RWPE2 (cell line): ENCODE measurements around the gene ETNPPL.

Source experiments
- ATAC-seq: fragments of 200-7000 bp; cut with Tn5 transposase; 3 replicates; pipeline ENCODE4 v1.9.1; 2021; ENCODE audit warnings: low read depth
- DNase-seq: peaks from one replicate; pipeline ENCODE4 v3.0.0-alpha.2; 2020; ENCODE audit warnings: low spot score
- H3K27ac ChIP-seq: fragments of 450-650 bp; 2 replicates; pipeline ENCODE4 v1.5.1; 2017; ENCODE audit warnings: mild to moderate bottlenecking; ENCODE audit not compliant: poor library complexity, severe bottlenecking
- H3K27me3 ChIP-seq: fragments of 250-450 bp; sonication (Bioruptor Pico); 2 replicates; pipeline ENCODE4 v1.5.1; 2021; ENCODE audit warnings: mild to moderate bottlenecking, moderate library complexity; ENCODE audit not compliant: insufficient read depth, poor library complexity, severe bottlenecking
- H3K36me3 ChIP-seq: fragments of 250-450 bp; sonication (Bioruptor Pico); 2 replicates; pipeline ENCODE4 v1.5.1; 2020; ENCODE audit warnings: low read depth, mild to moderate bottlenecking, moderate library complexity
- H3K4me1 ChIP-seq: fragments of 250-450 bp; sonication (Bioruptor Pico); 2 replicates; pipeline ENCODE4 v1.5.1; 2021; ENCODE audit warnings: mild to moderate bottlenecking, moderate library complexity; ENCODE audit not compliant: insufficient read depth, poor library complexity, severe bottlenecking
- H3K4me3 ChIP-seq: fragments of 250-450 bp; sonication (Bioruptor Pico); 2 replicates; pipeline ENCODE4 v1.5.1; 2021; ENCODE audit warnings: mild to moderate bottlenecking, moderate library complexity; ENCODE audit not compliant: severe bottlenecking
- H3K9me3 ChIP-seq: fragments of 250-450 bp; sonication (Bioruptor Pico); 2 replicates; pipeline ENCODE4 v1.5.1; 2021; ENCODE audit warnings: mild to moderate bottlenecking, moderate library complexity; ENCODE audit not compliant: severe bottlenecking
- TF ChIP-seq, protein P1 (sequence below): fragments of 450-650 bp; IDR thresholded peaks from one replicate; pipeline ENCODE4 v1.5.1; 2017; ENCODE audit warnings: mild to moderate bottlenecking, moderate library complexity; ENCODE audit not compliant: poor library complexity, severe bottlenecking

The ETNPPL gene

DNA sequence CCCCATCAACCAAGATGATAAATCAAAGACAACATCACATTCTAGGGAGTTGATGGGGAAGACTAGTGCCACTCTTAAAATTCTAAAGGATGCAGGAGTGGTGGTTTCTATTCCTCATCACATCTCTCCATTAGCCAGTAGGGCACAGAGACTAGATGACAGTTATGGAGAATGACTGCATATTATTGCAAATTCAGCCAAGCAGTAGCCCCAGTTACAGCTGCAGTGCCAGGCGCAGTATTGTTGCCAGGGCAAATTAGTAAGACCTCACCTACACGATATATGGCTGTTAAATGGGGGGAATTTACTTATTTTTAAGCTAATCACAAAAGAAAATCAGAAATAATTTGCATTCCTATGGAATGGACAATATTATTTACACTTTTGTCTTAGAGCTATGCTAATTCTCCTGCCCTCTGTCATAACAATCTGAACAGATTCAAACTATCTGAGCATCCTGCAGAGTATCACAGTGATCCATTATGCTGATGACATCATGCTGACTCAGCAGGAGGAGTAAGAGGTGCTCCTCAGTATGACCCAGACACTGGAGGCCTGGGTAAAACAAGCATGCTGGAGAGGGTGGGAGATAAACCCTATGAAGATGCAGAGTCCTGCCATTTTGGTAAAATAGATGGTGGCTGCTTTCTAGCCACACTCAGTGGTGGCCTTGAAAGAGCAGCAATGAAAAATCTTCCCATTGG is 24.7 kb downstream of the ETNPPL start:
- Histone ChIP-seq H3K27me3 (no peaks in the 10 kb centered on the region), H3K9me3 (no peaks in the 10 kb centered on the region), H3K4me1 (no peaks in the 10 kb centered on the region), H3K27ac (no peak overlapping the region), H3K4me3 (no peak overlapping the region), H3K36me3 (no peaks in the 10 kb centered on the region)
- TF ChIP-seq, protein P1, sequence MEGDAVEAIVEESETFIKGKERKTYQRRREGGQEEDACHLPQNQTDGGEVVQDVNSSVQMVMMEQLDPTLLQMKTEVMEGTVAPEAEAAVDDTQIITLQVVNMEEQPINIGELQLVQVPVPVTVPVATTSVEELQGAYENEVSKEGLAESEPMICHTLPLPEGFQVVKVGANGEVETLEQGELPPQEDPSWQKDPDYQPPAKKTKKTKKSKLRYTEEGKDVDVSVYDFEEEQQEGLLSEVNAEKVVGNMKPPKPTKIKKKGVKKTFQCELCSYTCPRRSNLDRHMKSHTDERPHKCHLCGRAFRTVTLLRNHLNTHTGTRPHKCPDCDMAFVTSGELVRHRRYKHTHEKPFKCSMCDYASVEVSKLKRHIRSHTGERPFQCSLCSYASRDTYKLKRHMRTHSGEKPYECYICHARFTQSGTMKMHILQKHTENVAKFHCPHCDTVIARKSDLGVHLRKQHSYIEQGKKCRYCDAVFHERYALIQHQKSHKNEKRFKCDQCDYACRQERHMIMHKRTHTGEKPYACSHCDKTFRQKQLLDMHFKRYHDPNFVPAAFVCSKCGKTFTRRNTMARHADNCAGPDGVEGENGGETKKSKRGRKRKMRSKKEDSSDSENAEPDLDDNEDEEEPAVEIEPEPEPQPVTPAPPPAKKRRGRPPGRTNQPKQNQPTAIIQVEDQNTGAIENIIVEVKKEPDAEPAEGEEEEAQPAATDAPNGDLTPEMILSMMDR = no peak
- DNase-seq (no peak), ATAC-seq (peak; percentile 57; the same call in 2 of the 3 replicates)

DNA sequence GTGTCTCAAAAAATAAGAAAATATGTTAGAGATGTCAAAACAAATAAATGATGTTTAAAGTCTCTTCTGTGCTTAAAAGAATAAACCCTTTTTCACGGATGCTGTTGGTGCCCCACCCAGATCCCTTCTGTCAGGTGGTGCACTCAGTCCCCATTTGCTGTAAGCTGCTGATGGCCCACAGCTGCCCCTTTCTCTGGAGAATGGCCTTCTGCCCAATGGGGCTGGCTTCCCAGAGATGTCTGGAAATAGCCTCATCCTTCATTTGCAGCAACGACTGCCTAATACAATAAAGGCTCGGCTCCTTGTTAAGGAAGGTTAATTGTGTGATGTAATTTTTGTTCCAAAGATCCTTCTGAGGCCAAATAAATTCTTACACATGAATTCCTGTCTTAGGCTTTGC is 31.8 kb downstream of the ETNPPL start:
- Histone ChIP-seq H3K9me3 (no peaks in the 10 kb centered on the region), H3K4me3 (no peak overlapping the region), H3K27ac (no peak overlapping the region), H3K4me1 (no peaks in the 10 kb centered on the region), H3K27me3 (no peaks in the 10 kb centered on the region), H3K36me3 (no peaks in the 10 kb centered on the region)
- no peak for DNase-seq
- TF ChIP-seq, protein P1 = no peak
- ATAC-seq = no peak

DNA sequence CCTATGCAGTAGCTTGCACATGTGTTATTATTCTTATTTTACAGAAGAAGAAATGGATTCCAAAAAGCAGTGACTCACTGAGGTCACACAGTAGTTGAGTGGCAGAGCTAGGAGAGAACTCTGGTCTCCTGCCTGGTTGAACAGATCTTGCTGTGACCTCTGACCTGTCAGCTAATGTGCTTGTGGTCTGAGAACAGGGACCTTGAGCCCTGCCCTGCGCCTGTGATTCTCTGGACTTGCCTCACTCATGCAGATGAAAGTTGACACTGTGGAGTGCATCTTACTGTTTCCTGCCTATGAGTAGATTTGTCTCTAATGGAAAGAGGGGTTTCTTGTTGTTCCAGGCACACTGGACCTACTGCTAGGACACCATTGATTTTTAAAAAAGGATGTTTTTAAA is 32.3 kb downstream of the ETNPPL start:
- ATAC-seq (no peak), DNase-seq (no peak)
- TF ChIP-seq, protein P1 = no peak
- H3K4me3 ChIP-seq = no peak overlapping the region
- H3K27me3 ChIP-seq = no peaks in the 10 kb centered on the region
- H3K9me3 ChIP-seq = no peaks in the 10 kb centered on the region
- no peaks in the 10 kb centered on the region for H3K4me1 ChIP-seq
- no peak overlapping the region for H3K27ac ChIP-seq
- H3K36me3 ChIP-seq = no peaks in the 10 kb centered on the region

DNA sequence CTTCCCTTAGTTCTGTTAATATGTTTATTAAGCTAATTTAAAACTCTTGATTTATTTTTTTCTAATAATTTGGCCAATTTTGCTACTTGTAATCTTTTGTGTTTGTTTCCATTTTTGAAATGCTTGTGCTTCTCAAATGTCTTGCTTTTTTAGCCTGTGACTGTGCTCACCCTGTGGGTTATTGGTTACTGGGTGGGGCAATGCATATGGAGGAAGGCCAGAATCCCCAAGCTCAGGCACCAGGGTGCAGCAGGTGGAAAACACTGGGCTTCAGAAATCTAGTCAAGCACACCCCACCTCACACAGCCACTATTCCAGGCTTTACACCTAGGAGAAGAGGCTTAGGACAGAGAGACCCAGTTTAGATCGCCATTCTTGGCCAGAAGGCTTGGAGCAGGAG is 33.1 kb downstream of the ETNPPL start:
- Histone ChIP-seq H3K9me3 (peaks cover 7% of the 10 kb centered on the region), H3K27me3 (no peaks in the 10 kb centered on the region), H3K36me3 (no peaks in the 10 kb centered on the region), H3K4me3 (no peak overlapping the region), H3K27ac (no peak overlapping the region), H3K4me1 (no peaks in the 10 kb centered on the region)
- TF ChIP-seq, protein P1 = no peak
- no peak for ATAC-seq
- no peak for DNase-seq

DNA sequence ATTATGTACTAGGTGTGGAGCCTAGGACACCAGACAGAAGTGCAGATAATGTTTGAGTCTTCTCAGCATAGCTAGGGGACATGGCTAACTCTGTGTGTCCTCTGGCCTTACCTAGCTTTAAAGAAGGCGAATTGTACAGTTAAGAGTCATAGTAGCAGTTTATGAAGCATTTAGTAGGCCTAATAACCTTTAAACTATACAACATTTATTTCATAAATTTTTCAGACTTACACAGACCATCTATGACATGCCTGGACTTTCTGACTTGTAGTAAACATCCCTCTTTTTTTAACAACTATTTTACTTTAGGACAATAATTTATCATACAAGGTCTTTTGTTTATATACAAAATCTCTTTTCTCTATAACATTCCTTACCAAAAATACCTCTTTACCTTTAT is 37.4 kb downstream of the ETNPPL start:
- no peaks in the 10 kb centered on the region for H3K27me3 ChIP-seq
- H3K4me1 ChIP-seq = no peaks in the 10 kb centered on the region
- no peaks in the 10 kb centered on the region for H3K36me3 ChIP-seq
- H3K9me3 ChIP-seq = peaks cover 11% of the 10 kb centered on the region
- DNase-seq = no peak
- no peak for ATAC-seq
- H3K4me3 ChIP-seq = no peak overlapping the region
- H3K27ac ChIP-seq = no peak overlapping the region
- TF ChIP-seq, protein P1 = no peak
